HG02840 (cell line): ENCODE measurements around the gene MITF.

ENCODE experiments used
- ATAC-seq: cut with Tn5 transposase; IDR thresholded peaks from one replicate; pipeline ENCODE4 v1.9.1; 2021; ENCODE audit warnings: mild to moderate bottlenecking, moderate library complexity, moderate number of reproducible peaks; ENCODE audit not compliant: unreplicated experiment, low FRiP score

Gene MITF

GRCh38 chr3:69865925-69866679 lies 126.8 kb downstream of the MITF start:
- no peak for ATAC-seq

GRCh38 chr3:69866988-69867720 lies 127.9 kb downstream of the MITF start:
- no peak for ATAC-seq

GRCh38 chr3:69867941-69868505 lies 128.8 kb downstream of the MITF start:
- no peak for ATAC-seq

GRCh38 chr3:69868841-69869420 lies 129.7 kb downstream of the MITF start:
- no peak for ATAC-seq

GRCh38 chr3:69869643-69870042 lies 130.4 kb downstream of the MITF start:
- no peak for ATAC-seq

- no peak for ATAC-seq
These were observed 132.0 kb downstream of the MITF start for GRCh38 chr3:69871251-69871650.

GRCh38 chr3:69871868-69872267 lies 132.6 kb downstream of the MITF start:
- ATAC-seq = no peak

- ATAC-seq = no peak
These were observed 133.6 kb downstream of the MITF start for GRCh38 chr3:69872783-69873378.

GRCh38 chr3:69876073-69876472 lies 136.8 kb downstream of the MITF start:
- no peak for ATAC-seq

GRCh38 chr3:69878254-69878653 lies 139.0 kb downstream of the MITF start:
- no peak for ATAC-seq

- ATAC-seq = no peak
These were observed 139.8 kb downstream of the MITF start for GRCh38 chr3:69879051-69879450.

- ATAC-seq = no peak
These were observed 140.9 kb downstream of the MITF start for GRCh38 chr3:69880069-69880640.

- no peak for ATAC-seq
These were observed 141.8 kb downstream of the MITF start for GRCh38 chr3:69881051-69881450.

- no peak for ATAC-seq
These were observed 142.6 kb downstream of the MITF start for GRCh38 chr3:69881756-69882428.

- no peak for ATAC-seq
These were observed 143.3 kb downstream of the MITF start for GRCh38 chr3:69882560-69882959.

GRCh38 chr3:69888040-69888942 lies 149.0 kb downstream of the MITF start:
- no peak for ATAC-seq

GRCh38 chr3:69888943-69889315 lies 149.7 kb downstream of the MITF start:
- no peak for ATAC-seq

- no peak for ATAC-seq
These were observed 150.8 kb downstream of the MITF start for GRCh38 chr3:69890084-69890483.

GRCh38 chr3:69890691-69891090 lies 151.4 kb downstream of the MITF start:
- no peak for ATAC-seq
